ENCODE results near the gene JAG1. TPM values are rescaled to one million over a fixed set of nuclear protein-coding genes. Genes with fewer than 3 reads are reported as not detected.

JAG1 gene
- total RNA-seq, 1 donor from 2014 or later = 22.1 TPM

DNA sequence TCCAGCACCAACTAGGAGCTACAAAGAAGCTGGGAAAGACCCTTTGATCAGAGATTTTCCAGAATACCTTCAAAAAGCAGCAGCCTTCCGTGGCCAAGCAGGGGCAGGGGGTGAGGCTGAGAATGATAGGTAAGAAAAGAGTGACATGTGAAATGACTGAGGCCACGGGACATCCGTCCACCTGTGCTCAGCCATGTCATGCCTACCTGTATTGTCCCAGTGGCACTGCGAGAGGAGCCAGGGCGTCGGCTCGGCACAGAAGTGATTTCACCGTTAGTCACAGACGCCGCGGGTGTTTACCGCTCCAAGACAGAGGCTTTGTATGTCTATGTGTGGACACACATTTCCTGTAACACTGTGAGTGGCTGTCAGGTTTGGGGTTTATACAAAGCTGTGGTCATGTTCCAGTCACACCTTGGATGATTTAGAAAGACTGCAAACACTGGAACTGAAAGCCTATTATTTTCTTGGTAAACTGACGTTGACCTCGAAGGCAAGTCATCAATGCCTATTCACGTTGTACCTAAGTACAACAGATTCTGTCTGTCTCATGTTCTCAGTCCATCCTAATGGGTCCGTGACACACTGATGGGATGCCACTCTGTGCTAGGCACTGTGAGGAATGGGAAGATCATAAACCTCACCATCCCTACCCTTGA lies 32.1 kb upstream of the JAG1 start:
- no peak for ATAC-seq (ENCODE audit: poor library complexity)
- intact Hi-C loops (cut with DNase I) = no loop called here
- no peak for DNase-seq

DNA sequence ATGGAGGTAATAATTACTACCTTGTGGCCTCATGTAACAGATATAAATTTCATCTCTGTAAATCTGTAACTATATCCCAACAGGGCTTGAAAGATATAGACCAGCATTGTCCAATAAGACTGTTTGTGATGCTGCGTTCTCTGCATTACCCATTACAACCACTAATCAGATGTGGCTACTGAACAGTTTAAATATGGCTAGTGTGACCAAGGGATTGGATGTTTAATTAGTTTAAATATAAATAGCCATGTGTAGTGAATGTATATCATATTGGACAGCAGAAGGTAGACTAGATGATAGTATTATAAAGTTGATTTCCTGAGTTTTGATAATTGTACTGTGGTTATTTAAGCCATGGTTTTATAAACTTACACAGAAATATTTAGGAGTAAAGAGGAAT lies 27.8 kb upstream of the JAG1 start:
- ATAC-seq (ENCODE audit: poor library complexity) (no peak), DNase-seq (no peak)
- intact Hi-C loops (cut with DNase I) = no loop called here

DNA sequence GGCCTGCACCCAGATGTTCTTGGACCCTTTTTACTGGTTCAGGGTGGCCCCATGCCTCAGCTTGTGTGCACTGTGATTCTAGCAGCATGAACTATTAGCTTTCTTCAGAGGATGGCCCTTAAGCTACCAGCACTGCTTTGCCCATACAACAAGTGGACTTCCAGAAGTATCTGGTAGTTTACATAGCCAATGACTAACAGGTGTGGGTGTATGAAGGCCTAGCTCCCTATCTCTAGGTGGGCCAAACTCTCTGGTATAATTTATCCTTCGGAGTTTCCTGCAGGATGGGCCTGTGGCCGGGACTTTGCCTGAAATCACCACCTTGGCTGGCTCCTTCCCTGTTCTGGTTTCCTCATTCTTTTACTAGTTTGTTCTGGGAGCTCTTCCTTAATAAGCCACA lies 26.1 kb upstream of the JAG1 start:
- ATAC-seq (ENCODE audit: poor library complexity) = no peak
- no peak for DNase-seq
- intact Hi-C loops (cut with DNase I) = no loop called here

DNA sequence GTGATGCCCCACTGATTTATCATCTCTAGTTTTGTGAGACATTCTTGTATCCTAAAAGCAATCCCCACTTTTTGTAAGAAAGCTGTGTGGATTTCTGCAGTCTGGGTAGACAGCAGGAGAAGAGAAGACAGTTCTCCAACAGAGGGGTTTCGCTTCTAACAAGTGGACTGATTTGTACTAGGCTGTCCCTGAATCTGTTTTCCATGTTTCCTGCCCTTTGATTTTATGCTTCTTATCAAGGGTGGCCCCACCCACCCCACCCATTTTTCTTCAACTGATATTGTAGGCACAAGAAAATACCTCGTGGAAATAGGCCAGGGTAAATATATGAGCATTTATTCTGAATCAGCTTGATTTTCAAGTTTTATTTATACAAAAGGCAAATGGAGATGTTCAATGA lies 25.7 kb upstream of the JAG1 start:
- ATAC-seq (ENCODE audit: poor library complexity) (no peak), DNase-seq (no peak)
- intact Hi-C loops (cut with DNase I) = no loop called here

DNA sequence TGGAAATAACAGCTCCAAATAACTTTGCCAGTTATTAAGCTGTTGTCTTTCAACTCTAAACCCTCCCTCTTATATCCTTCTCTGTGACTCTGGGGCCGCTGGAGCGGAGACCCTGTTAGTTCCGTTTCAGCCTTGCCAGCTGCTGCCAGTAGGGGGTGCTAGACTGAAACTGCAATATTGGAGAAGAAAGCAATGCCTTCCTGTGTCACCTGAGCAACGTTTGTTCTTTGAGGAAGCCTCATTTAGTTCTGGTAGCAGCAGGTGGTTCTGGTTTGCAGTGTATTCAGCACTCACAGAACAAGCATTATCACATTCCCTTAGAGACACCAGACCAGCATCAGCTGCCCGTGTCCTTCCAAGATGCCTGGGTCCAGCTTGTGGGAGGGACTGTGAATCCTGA lies 22.9 kb upstream of the JAG1 start:
- intact Hi-C loops (cut with DNase I) = no loop called here
- no peak for ATAC-seq (ENCODE audit: poor library complexity)
- DNase-seq = no peak

DNA sequence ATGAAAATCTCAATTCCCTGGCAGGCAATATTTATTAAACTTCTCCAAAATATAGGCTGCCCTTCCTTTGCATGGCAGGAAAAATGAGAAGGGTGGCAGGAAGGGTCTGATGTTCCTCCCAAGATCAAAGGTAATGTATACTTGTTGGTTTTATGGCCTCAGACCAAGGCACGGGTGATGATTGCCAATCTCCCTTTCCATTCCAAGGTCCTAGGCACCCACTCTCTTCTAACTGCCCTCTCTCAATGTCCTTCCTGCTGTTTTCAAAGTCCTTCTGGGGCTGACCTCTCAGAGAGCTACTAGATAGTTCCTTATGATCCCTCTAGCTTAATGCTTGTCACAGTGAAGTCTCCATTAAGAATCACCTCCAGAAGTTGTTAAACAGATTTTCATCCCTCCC lies 15.6 kb upstream of the JAG1 start:
- no peak for ATAC-seq (ENCODE audit: poor library complexity)
- DNase-seq = no peak
- intact Hi-C loops (cut with DNase I) = no loop called here

DNA sequence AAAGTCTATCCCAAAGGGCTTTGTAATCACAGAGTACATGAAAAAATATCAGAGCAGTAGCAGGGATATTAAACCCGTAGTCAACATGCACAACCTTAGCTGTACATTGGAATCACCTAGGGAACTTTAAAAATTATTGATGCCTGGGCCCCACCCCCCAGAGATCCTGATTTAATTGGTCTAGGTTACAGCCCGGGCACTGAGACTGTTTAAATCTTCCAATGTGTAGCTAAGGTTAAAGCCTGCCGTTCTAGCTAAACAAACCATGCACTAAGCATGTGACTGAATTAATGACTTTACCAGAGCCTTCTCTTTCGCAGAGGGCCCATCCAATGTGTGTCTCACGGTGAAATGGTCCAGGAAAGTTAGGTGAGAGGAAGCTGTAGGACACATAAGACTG lies 14.1 kb upstream of the JAG1 start:
- intact Hi-C loops (cut with DNase I) = no loop called here
- DNase-seq = no peak
- no peak for ATAC-seq (ENCODE audit: poor library complexity)

DNA sequence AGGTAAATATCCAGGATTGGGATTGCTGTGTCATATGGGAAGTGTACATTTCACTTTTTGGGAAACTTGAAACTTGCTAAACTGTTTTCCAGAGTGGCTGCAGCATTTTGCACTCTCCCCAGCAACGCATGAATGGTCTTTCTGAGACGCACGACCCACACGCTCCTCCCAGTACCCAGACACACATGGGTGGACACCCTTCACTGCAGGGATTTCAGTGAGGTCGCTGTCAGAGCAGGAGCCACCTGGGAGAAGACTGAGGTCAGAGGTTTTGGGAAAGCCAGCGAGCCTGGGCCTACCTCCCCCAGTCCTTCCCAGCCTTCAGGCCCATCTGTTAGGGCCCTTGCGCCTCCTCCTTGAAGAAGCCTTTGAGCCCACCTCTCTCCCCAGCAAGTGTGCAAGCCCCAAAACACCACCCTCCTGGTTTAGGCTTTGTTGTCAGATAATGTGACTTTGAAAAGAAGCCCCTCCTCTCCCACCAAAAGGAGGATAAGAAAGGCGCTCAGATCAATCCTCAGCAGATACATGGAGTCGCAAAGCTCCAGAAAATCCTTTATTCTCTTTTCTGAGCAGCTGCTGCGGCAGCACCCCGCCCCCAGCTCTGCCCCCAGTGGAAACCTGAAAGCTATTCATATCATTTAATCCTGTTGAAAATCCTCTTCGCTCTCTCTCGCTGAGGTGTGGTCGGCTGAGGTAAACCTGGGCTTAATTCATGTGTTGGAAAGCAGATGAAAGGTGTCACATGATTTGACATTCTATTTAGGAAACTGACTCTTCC lies 12.7 kb upstream of the JAG1 start:
- ATAC-seq (ENCODE audit: poor library complexity) (no peak), DNase-seq (no peak)
- intact Hi-C loops (cut with DNase I) = no loop called here

DNA sequence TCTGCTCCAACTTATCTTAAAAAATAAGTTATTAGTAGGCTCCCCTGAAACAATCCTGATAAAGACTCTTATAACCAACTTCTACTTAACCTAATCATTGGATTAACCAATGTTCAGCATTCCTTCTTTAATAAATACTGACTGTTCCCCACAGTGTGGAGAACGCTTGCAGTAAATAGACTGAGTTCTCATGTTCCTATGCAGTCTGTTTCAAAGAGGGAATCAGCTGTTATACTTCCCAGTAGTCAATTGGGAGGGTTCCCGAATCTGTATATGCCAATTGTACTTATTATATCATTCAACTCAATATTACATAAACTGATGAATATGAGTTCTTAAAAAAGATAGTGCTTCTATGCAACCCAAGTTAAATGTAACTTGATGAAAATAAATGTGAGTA lies 9.7 kb upstream of the JAG1 start:
- no peak for ATAC-seq (ENCODE audit: poor library complexity)
- intact Hi-C loops (cut with DNase I) = no loop called here
- no peak for DNase-seq

DNA sequence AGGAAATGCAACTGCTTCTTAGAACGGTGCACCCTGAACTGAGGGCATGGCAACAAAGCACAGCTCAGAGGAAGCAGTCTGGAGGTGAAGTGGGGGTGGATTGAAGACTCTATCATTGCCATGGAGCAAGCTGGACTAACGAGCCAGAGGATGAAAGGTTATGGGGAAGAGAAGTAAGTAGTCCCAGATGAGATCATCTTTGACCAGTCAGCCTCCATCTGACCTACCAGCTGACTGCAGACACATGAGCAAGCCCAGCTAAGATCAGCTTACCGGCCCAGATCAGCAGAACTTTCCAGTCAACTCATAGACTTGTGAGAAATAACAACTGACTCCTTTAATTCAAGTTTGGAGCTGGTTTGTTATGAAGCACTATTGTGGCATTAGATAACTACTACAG lies 9.1 kb upstream of the JAG1 start:
- intact Hi-C loops (cut with DNase I) = no loop called here
- DNase-seq = no peak
- ATAC-seq (ENCODE audit: poor library complexity) = no peak

DNA sequence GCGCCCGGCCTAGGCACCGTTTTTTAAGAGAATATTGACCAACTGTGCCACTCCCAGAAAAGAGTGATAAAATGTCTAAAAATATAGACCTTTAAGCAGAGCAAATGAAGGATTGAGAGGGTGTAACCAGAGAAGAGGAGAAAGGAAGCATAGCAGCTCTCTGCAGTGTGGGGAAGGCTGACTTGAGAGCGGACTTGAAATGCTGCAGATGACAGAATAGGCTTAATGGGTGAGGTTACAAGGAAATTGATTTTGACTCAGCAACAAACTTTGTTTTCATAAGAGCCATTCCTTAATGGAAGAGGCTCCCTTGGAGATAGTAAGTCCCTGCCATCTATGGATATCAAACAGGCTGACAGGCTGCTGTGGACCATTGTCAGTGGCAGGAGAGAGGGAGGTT lies 7.7 kb upstream of the JAG1 start:
- DNase-seq (no peak), ATAC-seq (ENCODE audit: poor library complexity) (no peak)
- intact Hi-C loops (cut with DNase I) = no loop called here

DNA sequence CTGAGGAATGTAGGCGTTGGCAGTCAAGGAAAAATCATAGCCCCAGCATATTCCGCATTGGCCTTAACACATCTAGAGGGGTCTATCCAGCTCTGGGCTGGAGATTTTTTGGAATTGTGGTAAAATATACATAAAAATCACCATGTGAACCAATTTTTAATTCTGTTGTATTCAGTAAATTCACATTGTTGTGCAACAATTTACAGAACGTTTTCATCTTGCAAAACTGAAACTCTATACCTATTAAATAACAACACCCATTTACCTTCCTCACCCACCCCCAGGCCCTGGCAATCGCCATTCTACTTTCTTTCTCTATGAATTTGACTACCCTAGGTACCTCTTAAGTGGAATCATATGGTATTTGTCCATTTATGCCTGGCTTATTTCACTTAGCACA lies 6.8 kb upstream of the JAG1 start:
- ATAC-seq (ENCODE audit: poor library complexity) (no peak), DNase-seq (no peak)
- intact Hi-C loops (cut with DNase I) = no loop called here

DNA sequence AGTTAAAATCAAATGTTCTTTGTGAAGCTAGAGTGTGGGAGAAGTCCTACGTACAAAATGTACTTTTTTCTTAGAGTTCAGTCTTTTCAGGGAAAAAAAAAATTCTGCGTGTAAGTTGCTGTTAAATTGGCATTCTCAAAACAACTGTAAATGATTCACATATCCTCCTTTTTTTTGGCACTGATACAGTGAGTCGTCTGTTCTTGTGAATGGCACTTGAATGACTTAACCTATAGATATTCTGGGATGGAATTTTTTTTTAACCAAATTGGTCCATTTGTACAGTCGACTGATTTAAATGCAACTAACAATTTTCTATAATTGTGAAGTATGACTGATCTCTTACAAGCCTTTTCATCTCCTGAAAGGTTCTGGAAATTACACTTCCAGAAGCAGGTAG lies 5.5 kb upstream of the JAG1 start:
- intact Hi-C loops (cut with DNase I) = loop anchor here (10.0 kb wide), 2 partner anchors 126 to 596 kb away; no protein-coding TSS in a partner anchor
- ATAC-seq (ENCODE audit: poor library complexity) (no peak), DNase-seq (no peak)

DNA sequence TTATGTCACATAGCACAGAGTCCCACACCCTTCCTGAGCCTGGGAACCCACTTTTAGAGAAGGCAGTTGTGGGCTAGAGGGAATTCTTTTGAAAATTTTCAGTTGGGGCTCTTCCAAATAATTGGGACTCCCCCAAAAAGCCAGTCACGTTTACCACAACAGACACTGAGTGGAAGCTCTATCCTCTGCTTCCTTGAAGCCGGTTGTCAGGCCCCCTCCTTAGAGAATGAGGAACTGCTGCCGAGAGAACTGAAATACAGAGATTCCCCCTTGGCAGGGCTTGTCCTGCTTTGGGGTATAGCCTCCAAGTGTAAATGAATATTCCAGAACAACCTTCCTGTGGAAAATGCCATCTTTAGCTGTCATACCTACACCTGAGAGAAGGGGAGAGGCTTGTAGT lies 2.7 kb upstream of the JAG1 start:
- DNase-seq = no peak
- intact Hi-C loops (cut with DNase I) = loop anchor here (10.0 kb wide), 2 partner anchors 128 to 598 kb away; no protein-coding TSS in a partner anchor
- ATAC-seq (ENCODE audit: poor library complexity) = no peak

DNA sequence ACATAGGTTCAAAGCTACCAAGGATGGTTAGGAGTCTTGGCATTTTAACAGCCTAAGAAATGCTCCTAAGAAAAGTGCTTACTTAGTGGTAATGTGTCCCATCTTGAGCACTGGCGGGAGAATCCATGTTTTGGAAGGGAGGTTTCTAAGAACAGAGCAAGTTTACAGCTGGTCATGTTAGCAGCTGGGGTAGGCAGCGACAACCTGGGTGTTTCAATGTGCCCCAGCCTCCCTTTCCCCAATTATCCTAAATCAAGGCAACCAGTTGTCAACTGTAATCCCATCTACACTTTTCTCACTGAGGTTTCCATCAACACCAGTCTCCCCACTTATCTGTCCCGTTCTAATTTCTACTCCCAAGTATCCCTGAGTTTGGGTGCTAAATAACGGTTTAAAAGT lies 1.6 kb upstream of the JAG1 start:
- no peak for ATAC-seq (ENCODE audit: poor library complexity)
- no peak for DNase-seq
- intact Hi-C loops (cut with DNase I) = loop anchor here (10.0 kb wide), 2 partner anchors 129 to 599 kb away; no protein-coding TSS in a partner anchor

DNA sequence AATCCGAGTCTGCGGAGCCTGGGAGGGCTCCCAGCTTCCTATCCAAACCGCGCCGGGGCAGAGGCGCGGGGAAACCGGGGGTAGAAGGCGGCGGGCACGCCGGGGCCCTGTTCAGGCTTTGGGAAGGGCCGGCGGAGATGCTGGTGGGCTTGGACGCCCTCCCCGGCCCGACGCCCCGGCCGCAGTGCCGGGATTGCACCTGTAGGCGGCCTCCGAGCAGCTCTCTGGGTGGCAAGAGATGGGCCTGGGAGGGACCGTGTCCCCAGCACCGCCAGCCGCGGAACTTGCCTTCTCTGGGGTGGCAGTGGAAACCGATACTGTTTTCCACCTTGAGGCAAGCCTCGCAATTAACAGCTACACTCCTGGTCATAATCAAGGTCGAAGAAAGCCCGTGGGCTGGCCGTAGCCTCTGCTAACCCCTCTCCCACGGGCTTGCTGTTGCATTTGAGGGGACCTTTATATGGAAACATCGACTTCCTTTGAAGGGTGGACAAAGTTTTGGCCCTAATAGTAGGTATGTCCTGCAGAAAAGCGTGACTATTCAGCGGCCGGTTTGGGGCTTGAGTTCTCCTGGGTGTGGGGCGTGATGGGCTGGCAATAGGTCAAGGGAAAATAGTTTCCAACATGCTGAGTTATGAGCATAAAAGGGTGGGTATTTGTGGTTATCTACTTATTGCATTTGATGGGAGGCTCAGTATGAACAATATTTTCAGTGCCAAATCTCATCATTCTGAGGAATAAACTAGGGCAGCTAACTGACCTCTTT lies 1.1 kb upstream of the JAG1 start:
- peak; percentile 89 for DNase-seq
- peak; percentile 65 for ATAC-seq (ENCODE audit: poor library complexity)
- intact Hi-C loops (cut with DNase I) = loop anchor here (5.0 to 10.0 kb wide), 4 partner anchors 130 to 867 kb away; no protein-coding TSS in a partner anchor

DNA sequence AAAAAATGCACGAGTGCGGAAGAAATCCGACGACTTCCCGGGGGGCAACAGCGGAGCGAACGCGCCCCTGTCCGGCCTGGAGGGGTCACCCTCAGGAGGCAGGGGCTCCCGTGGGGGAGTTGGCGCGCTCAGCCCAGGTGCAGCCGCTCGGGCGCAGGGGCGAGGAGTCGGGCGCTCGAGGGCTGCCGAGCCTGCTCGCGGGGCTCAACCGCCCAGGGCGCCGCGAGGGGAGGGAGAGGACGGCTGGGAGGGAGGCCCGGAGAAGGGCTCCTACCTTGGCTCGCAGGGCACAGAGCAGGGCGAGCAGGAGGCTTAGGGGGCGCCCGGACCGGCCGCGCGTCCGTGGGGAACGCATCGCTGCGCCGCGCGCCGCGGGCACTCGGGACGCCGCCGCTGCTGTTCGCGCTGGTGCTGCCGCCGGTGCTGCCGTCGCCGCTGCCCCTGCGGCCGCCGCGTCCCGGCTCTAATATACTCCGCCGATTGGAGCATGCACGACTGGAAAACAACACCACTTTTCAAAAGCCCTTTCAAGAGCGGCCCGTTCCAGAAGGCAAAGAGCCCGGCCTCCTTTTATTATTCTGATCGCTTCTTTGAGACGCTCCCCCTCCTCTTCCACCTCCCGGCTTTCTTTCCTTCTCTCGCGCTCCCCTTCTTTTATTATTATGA lies 490 bp downstream of the JAG1 start:
- peak; percentile 26 for ATAC-seq (ENCODE audit: poor library complexity)
- intact Hi-C loops (cut with DNase I) = loop anchor here (5.0 to 10.0 kb wide), 4 partner anchors 131 to 869 kb away; no protein-coding TSS in a partner anchor
- DNase-seq = peak; percentile 58

DNA sequence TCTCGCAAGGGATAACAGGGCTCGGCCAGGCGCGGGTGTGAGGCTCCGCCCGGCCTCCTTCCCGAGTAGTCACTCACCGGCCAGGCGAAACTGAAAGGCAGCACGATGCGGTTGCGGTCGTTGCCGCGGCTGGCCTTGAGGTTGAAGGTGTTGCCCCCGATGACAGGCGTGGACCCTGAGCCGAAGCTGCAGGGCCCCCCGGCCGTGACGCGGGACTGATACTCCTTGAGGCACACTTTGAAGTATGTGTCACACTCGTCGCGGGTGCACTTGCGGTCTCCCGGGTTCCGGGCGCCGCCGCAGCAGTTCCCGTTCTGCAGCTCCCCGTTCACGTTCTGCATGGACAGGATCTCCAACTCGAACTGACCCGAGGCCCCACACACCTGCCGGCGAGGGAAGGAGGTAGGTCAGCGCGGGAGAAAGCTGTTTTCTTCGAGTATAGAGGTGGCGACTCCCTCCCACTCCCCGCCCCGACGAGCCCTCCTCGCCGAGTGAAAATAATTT lies 1.1 kb downstream of the JAG1 start:
- ATAC-seq (ENCODE audit: poor library complexity) (no peak), DNase-seq (peak; percentile 75)
- intact Hi-C loops (cut with DNase I) = loop anchor here (5.0 to 10.0 kb wide), 4 partner anchors 132 to 870 kb away; no protein-coding TSS in a partner anchor
